ENCODE data around the gene MAGOHB. TPM values are rescaled to one million over a fixed set of nuclear protein-coding genes. Genes with fewer than 3 reads are reported as not detected.
"Not testable (repeated sequence)": the region's sequence is repeated elsewhere in the genome, so short reads cannot be mapped to it uniquely, and the experiment has no call there.

Gene MAGOHB
- total RNA-seq (2014; rRNA removed; shearing (Covaris generic); ENCODE audit: low replicate concordance) = 35.3 and 55.4 TPM in 2 replicates

DNA sequence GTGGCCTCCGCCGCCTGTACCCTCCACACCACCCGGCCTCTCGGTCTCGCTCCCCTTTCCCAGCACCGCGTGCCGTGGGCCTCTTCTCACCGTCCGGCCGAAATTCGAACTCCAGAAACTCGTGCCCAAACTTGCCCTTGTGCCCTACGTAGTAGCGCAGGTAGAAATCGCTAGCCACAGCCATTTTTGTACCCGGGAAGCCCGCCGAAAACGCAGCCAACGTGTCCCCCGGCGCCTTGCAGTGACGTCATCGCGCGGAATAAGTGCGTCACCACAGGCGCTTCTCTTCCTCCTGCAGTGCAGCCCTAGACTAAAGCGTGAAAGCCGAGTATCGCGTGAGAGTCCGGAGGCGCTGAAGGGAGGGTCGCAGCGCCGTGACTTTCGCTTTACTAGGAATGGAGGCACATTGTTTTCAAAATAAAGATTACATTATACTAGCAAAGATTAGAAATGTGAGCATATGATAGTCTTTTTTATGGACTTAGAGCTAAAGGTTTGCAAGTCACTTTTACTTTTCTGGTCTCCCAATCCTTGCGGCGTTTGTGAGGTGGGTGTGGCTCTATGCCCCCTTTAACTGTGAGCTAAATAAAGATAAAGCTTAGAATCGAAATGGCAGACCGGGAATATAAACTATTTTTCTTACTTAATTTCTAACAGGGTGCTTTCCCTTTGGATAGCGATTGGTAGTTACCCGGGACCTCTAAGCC, at the start of gene MAGOHB:
TSS of gene MAGOHB (minus strand) at position 261 of the 707 bp plus-strand sequence. CDS start at position 184, 77 bp downstream.
- Histone ChIP-seq H3K27ac (ENCODE audit: low read length) (peak within 1 kb of the TSS; percentile 52; the same call in 1 of the 2 replicates), H3K4me1 (ENCODE audit: low read length) (peaks cover 21% of the 10 kb centered on the region), H3K9me3 (ENCODE audit: low read length) (no peaks in the 10 kb centered on the region), H2AFZ (ENCODE audit: low read length) (peak within 1 kb of the TSS; percentile 93), H3K36me3 (ENCODE audit: insufficient read depth, low read length) (peaks cover 25% of the 10 kb centered on the region; the same call in 1 of the 2 replicates), H3K9me2 (replicated peaks; ENCODE audit: insufficient read depth, low read length) (peaks cover 5% of the 10 kb centered on the region; the same call in 1 of the 2 replicates), H3K27me3 (ENCODE audit: low read length) (no peaks in the 10 kb centered on the region), H3K4me2 (ENCODE audit: low read depth, low read length, poor library complexity, severe bottlenecking) (peak within 1 kb of the TSS; percentile 88), H3K79me2 (ENCODE audit: low read length) (peaks cover 33% of the 10 kb centered on the region), H3K9ac (ENCODE audit: low read length) (peak within 1 kb of the TSS; percentile 90), H4K20me1 (ENCODE audit: insufficient read depth, low read depth, low read length) (no peaks in the 10 kb centered on the region), H3K4me3 (ENCODE audit: low read length) (peak within 1 kb of the TSS; percentile 93)
- peak; percentile 99 for DNase-seq

DNA sequence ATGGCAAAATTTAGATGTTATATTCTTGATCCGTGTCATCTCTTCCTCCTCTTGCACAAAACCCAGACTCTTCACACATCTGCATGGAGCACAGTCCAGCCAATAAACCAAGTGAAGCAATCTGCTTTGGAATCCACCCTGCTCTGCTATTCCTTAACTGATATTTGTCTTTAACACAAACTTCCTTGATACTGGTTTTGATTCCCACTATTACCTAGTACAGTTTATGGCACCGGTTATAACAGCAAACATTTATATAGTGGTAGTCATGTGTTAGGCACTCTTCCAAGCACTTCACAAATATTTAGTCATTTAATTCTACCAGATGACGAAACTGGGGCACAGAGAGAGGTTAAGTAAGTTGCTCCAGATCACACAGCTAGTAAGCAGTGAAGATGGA, 47.9 kb upstream of the MAGOHB start:
- Histone ChIP-seq H3K4me1 (ENCODE audit: low read length) (no peaks in the 10 kb centered on the region), H2AFZ (ENCODE audit: low read length) (no peak overlapping the region), H3K79me2 (ENCODE audit: low read length) (no peaks in the 10 kb centered on the region), H3K4me3 (ENCODE audit: low read length) (no peak overlapping the region), H3K27ac (ENCODE audit: low read length) (no peak overlapping the region), H3K36me3 (ENCODE audit: insufficient read depth, low read length) (no peaks in the 10 kb centered on the region), H3K27me3 (ENCODE audit: low read length) (no peaks in the 10 kb centered on the region), H3K9me2 (replicated peaks; ENCODE audit: insufficient read depth, low read length) (no peaks in the 10 kb centered on the region), H3K4me2 (ENCODE audit: low read depth, low read length, poor library complexity, severe bottlenecking) (no peak overlapping the region), H3K9ac (ENCODE audit: low read length) (no peak overlapping the region), H3K9me3 (ENCODE audit: low read length) (no peaks in the 10 kb centered on the region), H4K20me1 (ENCODE audit: insufficient read depth, low read depth, low read length) (no peaks in the 10 kb centered on the region)
- no peak for DNase-seq

DNA sequence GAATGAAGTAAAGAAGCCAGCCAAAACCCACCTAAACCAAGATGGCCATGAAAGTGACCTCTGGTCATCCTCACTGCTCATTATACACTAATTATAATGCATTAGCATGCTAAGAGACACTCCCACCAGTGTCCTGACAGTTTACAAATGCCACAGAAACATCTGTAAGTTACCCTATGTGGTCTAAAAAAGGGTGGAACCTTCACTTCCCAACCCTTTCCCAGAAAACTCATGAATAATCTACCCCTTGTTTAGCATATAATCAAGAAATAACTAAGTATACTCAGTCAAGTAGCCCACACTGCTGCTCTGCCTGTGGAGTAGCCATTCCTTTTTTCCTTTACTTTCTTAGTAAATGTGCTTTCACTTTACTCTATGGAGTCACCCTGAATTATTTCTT, 40.6 kb upstream of the MAGOHB start:
- H4K20me1 ChIP-seq (ENCODE audit: insufficient read depth, low read depth, low read length) = no peaks in the 10 kb centered on the region

DNA sequence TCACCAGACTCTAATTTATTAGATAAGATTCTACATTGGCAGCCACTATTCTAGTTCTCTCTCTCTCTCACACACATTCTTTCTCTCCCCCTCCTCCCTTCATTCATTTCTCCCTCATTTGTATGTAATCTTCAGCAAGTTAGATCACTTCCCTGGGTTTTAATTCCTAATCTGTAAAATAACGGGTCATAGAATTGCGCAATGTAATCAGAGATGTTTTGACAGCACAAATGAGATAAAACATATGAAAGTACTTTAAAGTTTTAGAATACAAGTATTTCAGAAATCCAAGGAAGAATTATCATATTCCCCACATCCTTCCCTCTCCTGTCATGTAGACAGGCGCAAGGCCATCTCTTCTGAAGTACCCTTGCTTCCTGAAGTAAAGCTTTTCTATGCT, 38.8 kb upstream of the MAGOHB start:
- Histone ChIP-seq H3K9ac (ENCODE audit: low read length) (no peak overlapping the region), H3K27ac (ENCODE audit: low read length) (no peak overlapping the region), H4K20me1 (ENCODE audit: insufficient read depth, low read depth, low read length) (no peaks in the 10 kb centered on the region), H3K79me2 (ENCODE audit: low read length) (no peaks in the 10 kb centered on the region), H3K9me3 (ENCODE audit: low read length) (no peaks in the 10 kb centered on the region), H2AFZ (ENCODE audit: low read length) (no peak overlapping the region), H3K4me3 (ENCODE audit: low read length) (no peak overlapping the region), H3K4me2 (ENCODE audit: low read depth, low read length, poor library complexity, severe bottlenecking) (no peak overlapping the region), H3K4me1 (ENCODE audit: low read length) (no peaks in the 10 kb centered on the region), H3K27me3 (ENCODE audit: low read length) (no peaks in the 10 kb centered on the region), H3K9me2 (replicated peaks; ENCODE audit: insufficient read depth, low read length) (no peaks in the 10 kb centered on the region), H3K36me3 (ENCODE audit: insufficient read depth, low read length) (no peaks in the 10 kb centered on the region)
- DNase-seq = no peak

More for the DNA sequence above, 40.6 kb upstream of the MAGOHB start:
- Histone ChIP-seq H3K79me2 (ENCODE audit: low read length) (no peaks in the 10 kb centered on the region), H3K27me3 (ENCODE audit: low read length) (no peaks in the 10 kb centered on the region), H3K4me1 (ENCODE audit: low read length) (no peaks in the 10 kb centered on the region), H3K4me2 (ENCODE audit: low read depth, low read length, poor library complexity, severe bottlenecking) (no peak overlapping the region), H3K9ac (ENCODE audit: low read length) (no peak overlapping the region), H3K9me3 (ENCODE audit: low read length) (no peaks in the 10 kb centered on the region), H3K9me2 (replicated peaks; ENCODE audit: insufficient read depth, low read length) (no peaks in the 10 kb centered on the region), H2AFZ (ENCODE audit: low read length) (no peak overlapping the region), H3K4me3 (ENCODE audit: low read length) (no peak overlapping the region), H3K36me3 (ENCODE audit: insufficient read depth, low read length) (no peaks in the 10 kb centered on the region), H3K27ac (ENCODE audit: low read length) (no peak overlapping the region)
- DNase-seq = no peak

DNA sequence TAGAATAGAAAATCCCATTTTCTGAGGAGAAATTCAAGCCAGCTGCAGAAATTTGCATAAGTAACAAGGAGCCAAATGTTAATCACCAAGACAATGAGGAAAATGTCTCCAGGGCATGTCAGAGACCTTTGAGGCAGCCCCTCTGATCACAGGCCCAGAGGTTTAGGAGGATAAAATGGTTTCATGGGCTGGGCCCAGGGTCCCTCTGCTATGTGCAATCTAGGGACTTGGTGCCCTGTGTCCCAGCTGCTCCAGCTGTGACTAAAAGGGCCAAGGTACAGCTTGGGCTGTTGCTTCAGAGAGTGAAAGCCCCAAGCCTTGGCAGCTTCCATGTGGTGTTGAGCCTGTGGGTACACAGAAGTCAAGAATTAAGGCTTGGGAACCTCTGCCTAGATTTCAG, 33.2 kb upstream of the MAGOHB start:
- not testable (repeated sequence) for H3K27ac ChIP-seq (ENCODE audit: low read length); H3K36me3 ChIP-seq (ENCODE audit: insufficient read depth, low read length); H3K9me2 ChIP-seq (replicated peaks; ENCODE audit: insufficient read depth, low read length)

DNA sequence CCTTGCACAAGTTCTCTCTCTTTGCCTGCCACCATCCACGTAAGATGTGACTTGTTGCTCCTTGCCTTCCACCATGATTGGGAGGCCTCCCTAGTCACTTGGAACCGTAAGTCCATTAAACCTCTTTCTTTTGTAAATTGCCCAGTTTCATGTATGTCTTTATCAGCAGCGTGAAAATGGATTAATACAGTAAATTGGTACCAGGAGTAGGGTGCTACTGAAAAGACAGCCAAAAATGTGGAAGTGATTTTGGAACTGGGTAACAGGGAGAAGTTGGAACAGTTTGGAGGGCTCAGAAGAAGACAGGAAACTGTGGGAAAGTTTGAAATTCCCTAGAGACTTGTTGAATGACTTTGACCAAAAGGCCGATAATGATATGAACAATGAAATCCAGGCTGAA, 32.5 kb upstream of the MAGOHB start:
- H3K36me3 ChIP-seq (ENCODE audit: insufficient read depth, low read length) = no peaks in the 10 kb centered on the region
- no peak overlapping the region for H2AFZ ChIP-seq (ENCODE audit: low read length)
- no peaks in the 10 kb centered on the region; the same call in 1 of the 2 replicates for H3K9me3 ChIP-seq (ENCODE audit: low read length)
- no peak overlapping the region for H3K4me3 ChIP-seq (ENCODE audit: low read length)
- H3K4me1 ChIP-seq (ENCODE audit: low read length) = no peaks in the 10 kb centered on the region
- no peaks in the 10 kb centered on the region for H3K9me2 ChIP-seq (replicated peaks; ENCODE audit: insufficient read depth, low read length)
- H3K79me2 ChIP-seq (ENCODE audit: low read length) = no peaks in the 10 kb centered on the region
- no peak overlapping the region for H3K4me2 ChIP-seq (ENCODE audit: low read depth, low read length, poor library complexity, severe bottlenecking)
- no peaks in the 10 kb centered on the region for H3K27me3 ChIP-seq (ENCODE audit: low read length)
- H3K27ac ChIP-seq (ENCODE audit: low read length) = no peak overlapping the region
- no peak overlapping the region for H3K9ac ChIP-seq (ENCODE audit: low read length)
- no peaks in the 10 kb centered on the region for H4K20me1 ChIP-seq (ENCODE audit: insufficient read depth, low read depth, low read length)
- no peak for DNase-seq

More for the DNA sequence above, 33.2 kb upstream of the MAGOHB start:
- H3K4me2 ChIP-seq (ENCODE audit: low read depth, low read length, poor library complexity, severe bottlenecking); DNase-seq; H3K79me2 ChIP-seq (ENCODE audit: low read length); H4K20me1 ChIP-seq (ENCODE audit: insufficient read depth, low read depth, low read length); H2AFZ ChIP-seq (ENCODE audit: low read length); H3K4me3 ChIP-seq (ENCODE audit: low read length); H3K9me3 ChIP-seq (ENCODE audit: low read length); H3K9ac ChIP-seq (ENCODE audit: low read length); H3K27me3 ChIP-seq (ENCODE audit: low read length); H3K4me1 ChIP-seq (ENCODE audit: low read length): not testable (repeated sequence)

DNA sequence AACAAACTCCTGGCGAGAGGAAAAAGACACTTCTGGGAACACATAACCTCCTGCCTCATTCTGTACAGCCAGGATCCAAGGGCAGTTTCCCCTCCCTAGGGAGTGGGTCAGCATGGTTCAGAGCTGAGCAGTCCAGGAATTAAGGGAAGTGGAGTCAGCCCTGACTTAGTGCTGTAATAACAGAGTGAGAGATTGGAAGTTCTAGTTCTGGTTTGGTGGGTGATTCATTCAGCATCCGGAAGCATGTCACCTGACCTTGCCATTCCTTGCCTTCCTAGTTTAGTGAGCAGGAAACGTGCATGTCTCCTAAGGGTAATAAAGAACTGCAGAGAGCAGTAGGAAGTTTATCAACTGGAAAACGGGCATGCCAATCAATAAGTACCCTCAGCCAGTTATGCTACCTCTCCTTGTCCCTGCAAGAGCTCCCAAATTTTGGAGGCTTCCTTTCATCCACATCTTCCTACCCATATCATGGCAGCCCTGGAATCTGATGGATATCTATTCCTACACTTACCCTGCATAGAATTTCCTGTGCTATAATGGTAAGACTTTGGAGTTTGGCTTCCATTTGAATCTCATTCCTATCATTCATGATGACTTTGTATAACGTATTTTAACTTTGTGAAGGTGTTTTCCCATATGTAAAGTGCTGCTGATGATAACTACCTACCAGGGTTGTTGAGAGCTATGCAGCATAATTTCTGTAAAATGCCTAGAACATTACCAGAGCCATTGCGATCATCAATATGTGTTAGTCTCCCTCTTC, 28.5 kb upstream of the MAGOHB start:
- Histone ChIP-seq H3K4me3 (ENCODE audit: low read length) (no peak overlapping the region), H3K27me3 (ENCODE audit: low read length) (no peaks in the 10 kb centered on the region), H3K9me2 (replicated peaks; ENCODE audit: insufficient read depth, low read length) (no peaks in the 10 kb centered on the region), H3K9ac (ENCODE audit: low read length) (no peak overlapping the region), H4K20me1 (ENCODE audit: insufficient read depth, low read depth, low read length) (no peaks in the 10 kb centered on the region), H3K36me3 (ENCODE audit: insufficient read depth, low read length) (no peaks in the 10 kb centered on the region), H3K4me2 (ENCODE audit: low read depth, low read length, poor library complexity, severe bottlenecking) (no peak overlapping the region), H2AFZ (ENCODE audit: low read length) (no peak overlapping the region), H3K9me3 (ENCODE audit: low read length) (no peaks in the 10 kb centered on the region; the same call in 1 of the 2 replicates), H3K4me1 (ENCODE audit: low read length) (no peaks in the 10 kb centered on the region), H3K79me2 (ENCODE audit: low read length) (no peaks in the 10 kb centered on the region), H3K27ac (ENCODE audit: low read length) (no peak overlapping the region)
- DNase-seq = no peak

DNA sequence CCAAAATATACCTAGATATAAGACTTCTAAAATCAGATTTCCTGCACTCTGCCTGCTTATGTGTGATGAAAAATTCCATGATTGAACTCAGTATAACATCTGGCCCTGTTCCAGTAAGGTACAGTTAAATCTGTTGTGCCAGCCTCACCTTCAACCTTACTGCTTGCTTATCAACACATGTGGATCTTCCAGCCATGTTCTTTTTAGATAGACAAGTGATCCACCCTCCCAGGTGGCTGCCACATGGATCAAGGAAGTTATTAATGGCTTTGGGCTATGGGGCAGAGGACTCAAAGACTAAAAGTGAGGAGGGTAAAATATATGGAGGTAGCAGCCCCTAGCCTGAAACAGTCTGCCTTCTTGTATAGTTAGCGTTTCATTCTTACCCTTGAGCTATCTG, 25.3 kb upstream of the MAGOHB start:
- Histone ChIP-seq H3K27me3 (ENCODE audit: low read length) (no peaks in the 10 kb centered on the region), H3K9me3 (ENCODE audit: low read length) (no peaks in the 10 kb centered on the region), H3K4me2 (ENCODE audit: low read depth, low read length, poor library complexity, severe bottlenecking) (no peak overlapping the region), H3K9me2 (replicated peaks; ENCODE audit: insufficient read depth, low read length) (no peaks in the 10 kb centered on the region), H2AFZ (ENCODE audit: low read length) (no peak overlapping the region), H3K36me3 (ENCODE audit: insufficient read depth, low read length) (no peaks in the 10 kb centered on the region), H3K9ac (ENCODE audit: low read length) (no peak overlapping the region), H3K4me1 (ENCODE audit: low read length) (0 out of 2 replicates have a peak, but pooled peaks cover 4% of the 10 kb centered on the region), H4K20me1 (ENCODE audit: insufficient read depth, low read depth, low read length) (no peaks in the 10 kb centered on the region), H3K79me2 (ENCODE audit: low read length) (no peaks in the 10 kb centered on the region), H3K27ac (ENCODE audit: low read length) (no peak overlapping the region), H3K4me3 (ENCODE audit: low read length) (no peak overlapping the region)
- DNase-seq = no peak

Measured in Karpas-422 (cell line).